ENCODE measurements around the gene GP9.

GP9 gene

GRCh38 chr3:129051871-129052340 is 8.7 kb upstream of the GP9 start:
- H4K20me1 ChIP-seq (ENCODE audit: insufficient read depth, low read length) = no peaks in the 10 kb centered on the region
- no peak overlapping the region for H3K9ac ChIP-seq (ENCODE audit: low read length)
- no peak overlapping the region for H3K4me3 ChIP-seq (ENCODE audit: low read depth, low read length, poor library complexity, severe bottlenecking)
- H3K9me2 ChIP-seq (ENCODE audit: low read depth, low read length) = no peaks in the 10 kb centered on the region
- peaks cover 9% of the 10 kb centered on the region for H3K9me3 ChIP-seq (ENCODE audit: low read length)
- H3F3A ChIP-seq (ENCODE audit: insufficient read depth, low read length) = no peaks in the 10 kb centered on the region
- no peak overlapping the region for H3K27ac ChIP-seq (ENCODE audit: low read depth, low read length, poor library complexity, severe bottlenecking)
- no peak overlapping the region for H2AFZ ChIP-seq (ENCODE audit: low read length)
- TF ChIP-seq EZH2 (IDR thresholded peaks at IDR 0.05; ENCODE audit: borderline replicate concordance, low read length) (no peak), CTCF (IDR thresholded peaks at IDR 0.05; ENCODE audit: low read length) (no peak)
- H3K4me2 ChIP-seq (ENCODE audit: low read length) = no peak overlapping the region
- no peaks in the 10 kb centered on the region; the same call in 1 of the 2 replicates for H3K36me3 ChIP-seq (ENCODE audit: insufficient read depth, low read length)
- H3K79me2 ChIP-seq (ENCODE audit: insufficient read depth, low read length) = no peaks in the 10 kb centered on the region
- H3K27me3 ChIP-seq (ENCODE audit: insufficient read depth, low read length) = peaks cover 9% of the 10 kb centered on the region; the same call in 1 of the 2 replicates
- peaks cover 4% of the 10 kb centered on the region for H3K4me1 ChIP-seq (ENCODE audit: insufficient read depth, low read length, severe bottlenecking)

- Histone ChIP-seq H3K9me2 (ENCODE audit: low read depth, low read length) (no peaks in the 10 kb centered on the region), H3K9ac (ENCODE audit: low read length) (no peak overlapping the region), H3K27ac (ENCODE audit: low read depth, low read length, poor library complexity, severe bottlenecking) (no peak overlapping the region), H4K20me1 (ENCODE audit: insufficient read depth, low read length) (no peaks in the 10 kb centered on the region), H3K4me3 (ENCODE audit: low read depth, low read length, poor library complexity, severe bottlenecking) (no peak overlapping the region), H3K79me2 (ENCODE audit: insufficient read depth, low read length) (no peaks in the 10 kb centered on the region), H3K36me3 (ENCODE audit: insufficient read depth, low read length) (no peaks in the 10 kb centered on the region; the same call in 1 of the 2 replicates), H3K4me1 (ENCODE audit: insufficient read depth, low read length, severe bottlenecking) (peaks cover 4% of the 10 kb centered on the region), H3K9me3 (ENCODE audit: low read length) (peaks cover 8% of the 10 kb centered on the region), H2AFZ (ENCODE audit: low read length) (no peak overlapping the region), H3K27me3 (ENCODE audit: insufficient read depth, low read length) (peaks cover 6% of the 10 kb centered on the region; the same call in 1 of the 2 replicates), H3K4me2 (ENCODE audit: low read length) (no peak overlapping the region), H3F3A (ENCODE audit: insufficient read depth, low read length) (no peaks in the 10 kb centered on the region)
- TF ChIP-seq EZH2 (IDR thresholded peaks at IDR 0.05; ENCODE audit: borderline replicate concordance, low read length) (no peak), CTCF (IDR thresholded peaks at IDR 0.05; ENCODE audit: low read length) (no peak)
Observed at GRCh38 chr3:129052675-129053074, 7.9 kb upstream of the GP9 start.

- Histone ChIP-seq H3K36me3 (ENCODE audit: insufficient read depth, low read length) (no peaks in the 10 kb centered on the region), H3K9me3 (ENCODE audit: low read length) (no peaks in the 10 kb centered on the region), H3K9ac (ENCODE audit: low read length) (no peak overlapping the region), H3F3A (ENCODE audit: insufficient read depth, low read length) (no peaks in the 10 kb centered on the region), H3K9me2 (ENCODE audit: low read depth, low read length) (no peaks in the 10 kb centered on the region), H3K4me1 (ENCODE audit: insufficient read depth, low read length, severe bottlenecking) (peaks cover 14% of the 10 kb centered on the region), H4K20me1 (ENCODE audit: insufficient read depth, low read length) (no peaks in the 10 kb centered on the region), H3K79me2 (ENCODE audit: insufficient read depth, low read length) (no peaks in the 10 kb centered on the region), H3K4me2 (ENCODE audit: low read length) (no peak overlapping the region), H2AFZ (ENCODE audit: low read length) (no peak overlapping the region), H3K4me3 (ENCODE audit: low read depth, low read length, poor library complexity, severe bottlenecking) (no peak overlapping the region), H3K27me3 (ENCODE audit: insufficient read depth, low read length) (no peaks in the 10 kb centered on the region; the same call in 1 of the 2 replicates), H3K27ac (ENCODE audit: low read depth, low read length, poor library complexity, severe bottlenecking) (no peak overlapping the region)
- TF ChIP-seq EZH2 (IDR thresholded peaks at IDR 0.05; ENCODE audit: borderline replicate concordance, low read length) = no peak
- no peak for TF ChIP-seq CTCF (IDR thresholded peaks at IDR 0.05; ENCODE audit: low read length)
Observed at GRCh38 chr3:129054605-129055104, 5.9 kb upstream of the GP9 start.

All from OCI-LY1 (cell line).